Ascending aorta (tissue), 2 donors: ENCODE data around the gene GDPD3. TPM values are rescaled to one million over a fixed set of nuclear protein-coding genes. Genes with fewer than 3 reads are reported as not detected.

Experiments used
- DNase-seq, 2 donors: peaks; one replicate each; pipeline ENCODE4 v3.0.0-alpha.2; 2019; ENCODE audit warnings: low spot score in 2 of 2
- H3K27ac ChIP-seq, 2 donors: fragments of 200-600 bp; sonication (generic); one replicate each; pipeline ENCODE4 v1.5.1; 2016 to 2017; ENCODE audit warnings: mild to moderate bottlenecking in 1 of 2
- H3K27me3 ChIP-seq: fragments of 200-600 bp; sonication (generic); one replicate; pipeline ENCODE4 v1.5.1; 2017
- H3K36me3 ChIP-seq, 2 donors: fragments of 200-600 bp; sonication (generic); one replicate each; pipeline ENCODE4 v1.5.1; 2016
- H3K4me1 ChIP-seq, 2 donors: fragments of 200-600 bp; sonication (generic); one replicate each; pipeline ENCODE4 v1.5.1; 2016 to 2017; ENCODE audit warnings: mild to moderate bottlenecking in 1 of 2
- H3K4me3 ChIP-seq, 2 donors: fragments of 200-600 bp; sonication (generic); one replicate each; pipeline ENCODE4 v1.5.1; 2016 to 2017; ENCODE audit warnings: mild to moderate bottlenecking in 1 of 2
- H3K9me3 ChIP-seq, 2 donors: fragments of 200-600 bp; sonication (generic); one replicate each; pipeline ENCODE4 v1.5.1; 2016
- CTCF ChIP-seq, 3 experiments: fragments of 200-600 bp in 2 of 3; fragments of 450-650 bp in 1 of 3; sonication (generic) in 2 of 3; IDR thresholded peaks; one replicate each; pipeline ENCODE4 v1.5.1; 2016 to 2019; ENCODE audit warnings: antibody characterized with exemption in 3 of 3, mild to moderate bottlenecking in 1 of 3, moderate library complexity in 1 of 3
- intact Hi-C: fragments of 100-400 bp; cut with DNase I; formaldehyde crosslinking; loops from one replicate; pipeline ENCODE4 v1.15.1; 2023
- total RNA-seq: library from RNA; depleted of rRNA; stranded (reverse); fragments of >200 nt; gene quantifications from one replicate; pipeline ENCODE4 v1.1.0, GENCODE V29; 2016

GDPD3 gene
- total RNA-seq, 1 donor from 2014 or later: 0.53 TPM

- DNase-seq: no peak
- no peak for TF ChIP-seq CTCF (IDR thresholded peaks at IDR 0.05)
- H3K27ac ChIP-seq: no peak overlapping the region
- intact Hi-C loops: no loop called here
- no peaks in the 10 kb centered on the region for H3K36me3 ChIP-seq
- H3K4me3 ChIP-seq: no peak overlapping the region
- no peaks in the 10 kb centered on the region for H3K4me1 ChIP-seq
- no peaks in the 10 kb centered on the region for H3K27me3 ChIP-seq
- peaks cover 0 to 8% of the 10 kb centered on the region in 2 donors for H3K9me3 ChIP-seq
Observed at GRCh38 chr16:30149250-30149930, 36.1 kb upstream of the GDPD3 start.

GRCh38 chr16:30147843-30148510, 34.6 kb upstream of the GDPD3 start:
- no peak overlapping the region for H3K4me3 ChIP-seq
- no peak for DNase-seq
- no peaks in the 10 kb centered on the region for H3K4me1 ChIP-seq
- no peaks in the 10 kb centered on the region for H3K36me3 ChIP-seq
- peaks cover 0 to 8% of the 10 kb centered on the region in 2 donors for H3K9me3 ChIP-seq
- intact Hi-C loops: no loop called here
- H3K27me3 ChIP-seq: no peaks in the 10 kb centered on the region
- TF ChIP-seq CTCF (IDR thresholded peaks at IDR 0.05): no peak
- no peak overlapping the region for H3K27ac ChIP-seq

- intact Hi-C loops: no loop called here
- H3K27me3 ChIP-seq: no peaks in the 10 kb centered on the region
- H3K4me3 ChIP-seq: no peak overlapping the region
- H3K4me1 ChIP-seq: no peaks in the 10 kb centered on the region
- DNase-seq: no peak
- no peak overlapping the region for H3K27ac ChIP-seq
- TF ChIP-seq CTCF (IDR thresholded peaks at IDR 0.05): no peak
- no peaks in the 10 kb centered on the region for H3K36me3 ChIP-seq
- H3K9me3 ChIP-seq: peaks cover 0 to 8% of the 10 kb centered on the region in 2 donors
Observed at GRCh38 chr16:30145657-30146056, 32.3 kb upstream of the GDPD3 start.

- intact Hi-C loops: no loop called here
- no peak for DNase-seq
- no peaks in the 10 kb centered on the region for H3K27me3 ChIP-seq
- H3K4me1 ChIP-seq: no peaks in the 10 kb centered on the region
- H3K9me3 ChIP-seq: peaks cover 0 to 8% of the 10 kb centered on the region in 2 donors
- no peak overlapping the region for H3K27ac ChIP-seq
- no peak overlapping the region for H3K4me3 ChIP-seq
- no peak for TF ChIP-seq CTCF (IDR thresholded peaks at IDR 0.05)
- H3K36me3 ChIP-seq: no peaks in the 10 kb centered on the region
Observed at GRCh38 chr16:30144917-30145316, 31.6 kb upstream of the GDPD3 start.

GRCh38 chr16:30144017-30144416, 30.7 kb upstream of the GDPD3 start:
- no peaks in the 10 kb centered on the region for H3K9me3 ChIP-seq
- intact Hi-C loops: no loop called here
- no peak overlapping the region for H3K4me3 ChIP-seq
- no peak for TF ChIP-seq CTCF (IDR thresholded peaks at IDR 0.05)
- no peak overlapping the region for H3K27ac ChIP-seq
- no peaks in the 10 kb centered on the region for H3K36me3 ChIP-seq
- no peak for DNase-seq
- H3K27me3 ChIP-seq: no peaks in the 10 kb centered on the region
- H3K4me1 ChIP-seq: no peaks in the 10 kb centered on the region
